K562 (cell line): ENCODE measurements around the gene C4orf46. TPM values are rescaled to one million over a fixed set of nuclear protein-coding genes. Genes with fewer than 3 reads are reported as not detected.
"Not testable (repeated sequence)": the region's sequence is repeated elsewhere in the genome, so short reads cannot be mapped to it uniquely, and the experiment has no call there.

Experiments
- ATF3 ChIP-seq, 2 experiments: fragments of 450-650 bp in 1 of 2; sonication (generic) in 1 of 2; formaldehyde crosslinking in 1 of 2; IDR thresholded peaks in 1 of 2; conservative IDR thresholded peaks in 1 of 2; 2 replicates each; pipeline versions ENCODE4 v1.6.1 to v1.8.1; 2016 to 2023; ENCODE audit warnings: mild to moderate bottlenecking in 2 of 2, moderate library complexity in 2 of 2, inconsistent platforms in 1 of 2, missing genetic modification reagents in 1 of 2
- ATF7 ChIP-seq: fragments of 450-650 bp; IDR thresholded peaks from 2 replicates; pipeline ENCODE4 v1.7.1; 2014; ENCODE audit warnings: mild to moderate bottlenecking, moderate library complexity
- DACH1 ChIP-seq: fragments of 450-650 bp; IDR thresholded peaks from 2 replicates; pipeline ENCODE4 v1.6.1; 2018; ENCODE audit not compliant: partially characterized antibody
- DPF2 ChIP-seq: fragments of 450-650 bp; IDR thresholded peaks from 2 replicates; pipeline ENCODE4 v1.6.1; 2016
- ELF1 ChIP-seq: fragments of 200-800 bp; sonication (Bioruptor generic); IDR thresholded peaks from 2 replicates; pipeline ENCODE4 v1.6.1; 2016; ENCODE audit warnings: missing genetic modification characterization, missing compliant biosample characterization
- EP300 ChIP-seq: IDR thresholded peaks from 2 replicates; pipeline ENCODE4 v1.6.1; 2012; ENCODE audit warnings: low read length, improper control_type of control experiment
- FOSL1 ChIP-seq: fragments of 200-800 bp; sonication (Bioruptor generic); conservative IDR thresholded peaks from 2 replicates; pipeline ENCODE4 v1.6.1; 2016; ENCODE audit warnings: missing genetic modification characterization, missing compliant biosample characterization
- KLF6 ChIP-seq: fragments of 250-450 bp; sonication (Bioruptor Pico); IDR thresholded peaks from 2 replicates; pipeline ENCODE4 v1.4.0; 2020; ENCODE audit warnings: mild to moderate bottlenecking, moderate library complexity, borderline replicate concordance
- MAFG ChIP-seq: fragments of 450-650 bp; conservative IDR thresholded peaks from 2 replicates; pipeline ENCODE4 v1.6.1; 2016; ENCODE audit warnings: missing genetic modification characterization, missing compliant biosample characterization
- MEIS2 ChIP-seq: fragments of 450-650 bp; IDR thresholded peaks from 2 replicates; pipeline ENCODE4 v1.6.1; 2014; ENCODE audit warnings: mild to moderate bottlenecking; ENCODE audit not compliant: partially characterized antibody
- RCOR1 ChIP-seq, 2 experiments: IDR thresholded peaks; 2 replicates each; pipeline ENCODE4 v1.6.1; 2012; ENCODE audit warnings: low read depth in 2 of 2, low read length in 2 of 2, borderline replicate concordance in 1 of 2, improper control_type of control experiment in 1 of 2
- SMAD4 ChIP-seq: fragments of 250-450 bp; sonication (Bioruptor Pico); conservative IDR thresholded peaks from 2 replicates; pipeline ENCODE4 v1.8.0; 2021; ENCODE audit warnings: inconsistent platforms, mild to moderate bottlenecking, moderate library complexity
- SMARCE1 ChIP-seq: fragments of 450-650 bp; IDR thresholded peaks from 2 replicates; pipeline ENCODE4 v1.7.1; 2016; ENCODE audit warnings: mild to moderate bottlenecking
- TCF3 ChIP-seq: sonication (generic); formaldehyde crosslinking; IDR thresholded peaks from 2 replicates; pipeline ENCODE4 v1.4.0; 2020; ENCODE audit warnings: mild to moderate bottlenecking, missing genetic modification reagents
- ZNF431 ChIP-seq: sonication (generic); formaldehyde crosslinking; IDR thresholded peaks from 2 replicates; pipeline ENCODE4 v1.8.0; 2022; ENCODE audit warnings: mild to moderate bottlenecking, missing genetic modification reagents
- polyA plus RNA-seq, 8 experiments: library from polyadenylated mRNA; depleted of rRNA in 4 of 8; stranded (reverse) in 5 of 8; unstranded in 3 of 8; fragments of >200 nt; fragmentation: Nextera tagmentation in 2 of 8; fragmentation: Illumina TruSeq in 1 of 8; extraction: Ambion mirVana in 2 of 8; extraction: Trizol in 1 of 8; gene quantifications; 2 replicates each; pipeline versions ENCODE4 v1.2.1 to v1.2.3, GENCODE V29; 2011 to 2014; ENCODE audit warnings: inconsistent platforms in 1 of 8, missing spikeins in 1 of 8
- total RNA-seq, 7 experiments: library from RNA; depleted of rRNA in 6 of 7; stranded (reverse); fragments of >200 nt in 6 of 7; fragmentation: Illumina TruSeq in 2 of 7; extraction: Trizol in 2 of 7; gene quantifications; 2 replicates each; pipeline versions ENCODE4 v1.2.1 to v1.2.3, GENCODE V29; 2011 to 2021; ENCODE audit warnings: low replicate concordance in 1 of 7
- TF ChIP-seq, protein P1 (sequence below), 2 experiments: IDR thresholded peaks in 1 of 2; conservative IDR thresholded peaks in 1 of 2; 2 replicates each; pipeline ENCODE4 v1.6.1; 2016; ENCODE audit warnings: low read depth in 2 of 2, mild to moderate bottlenecking in 1 of 2, missing compliant biosample characterization in 1 of 2, missing genetic modification characterization in 1 of 2, moderate library complexity in 1 of 2
- TF ChIP-seq, protein P2 (sequence below): fragments of 450-650 bp; IDR thresholded peaks from 2 replicates; pipeline ENCODE4 v1.6.1; 2018; ENCODE audit not compliant: partially characterized antibody

C4orf46 gene
- total and polyA plus RNA-seq, 9 of the 15 experiments (the other 6 are each of a cell fraction or from before 2014, with no cell fraction given): 9.7 to 24.4 (median 17.0) TPM

DNA sequence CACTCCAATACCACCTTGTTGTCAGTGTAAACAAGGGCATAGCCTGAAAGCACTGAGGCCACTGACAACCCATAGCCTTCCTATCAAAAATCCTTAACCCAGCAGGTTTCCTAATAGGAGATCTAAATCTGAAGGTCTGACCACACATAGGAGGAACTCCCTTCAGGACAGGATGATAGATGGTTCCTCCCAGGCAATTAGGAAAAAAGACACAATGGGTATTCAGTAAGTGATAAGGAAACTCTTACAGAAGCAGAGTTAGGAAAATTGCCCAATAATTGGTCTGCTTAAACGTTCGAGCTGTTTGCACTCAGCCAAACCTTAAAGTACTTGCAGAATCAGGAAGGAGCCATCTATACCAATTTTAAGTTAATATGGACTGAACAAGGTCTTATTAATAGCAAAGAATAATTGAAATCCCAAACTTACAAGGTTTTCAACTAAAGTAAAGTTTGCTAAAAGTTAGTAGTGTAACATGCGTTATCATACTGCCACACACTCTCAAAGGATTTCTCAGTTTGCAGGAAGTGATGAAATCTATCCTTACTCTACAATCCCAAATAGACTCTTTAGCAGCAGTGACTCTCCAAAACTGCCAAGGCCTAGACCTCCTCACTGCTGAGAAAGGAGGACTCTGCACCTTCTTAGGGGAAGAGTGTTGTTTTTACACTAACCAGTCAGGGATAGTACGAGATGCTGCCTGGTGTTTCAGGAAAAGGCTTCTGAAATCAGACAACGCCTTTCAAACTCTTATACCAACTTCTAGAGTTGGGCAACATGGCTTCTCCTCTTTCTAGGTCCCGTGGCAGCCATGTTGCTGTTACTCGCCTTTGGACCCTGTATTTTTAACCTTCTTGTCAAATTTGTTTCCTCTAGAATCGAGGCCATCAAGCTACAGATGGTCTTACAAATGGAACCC, 7.7 kb downstream of the C4orf46 start (continued):
- TF ChIP-seq, protein P1, sequence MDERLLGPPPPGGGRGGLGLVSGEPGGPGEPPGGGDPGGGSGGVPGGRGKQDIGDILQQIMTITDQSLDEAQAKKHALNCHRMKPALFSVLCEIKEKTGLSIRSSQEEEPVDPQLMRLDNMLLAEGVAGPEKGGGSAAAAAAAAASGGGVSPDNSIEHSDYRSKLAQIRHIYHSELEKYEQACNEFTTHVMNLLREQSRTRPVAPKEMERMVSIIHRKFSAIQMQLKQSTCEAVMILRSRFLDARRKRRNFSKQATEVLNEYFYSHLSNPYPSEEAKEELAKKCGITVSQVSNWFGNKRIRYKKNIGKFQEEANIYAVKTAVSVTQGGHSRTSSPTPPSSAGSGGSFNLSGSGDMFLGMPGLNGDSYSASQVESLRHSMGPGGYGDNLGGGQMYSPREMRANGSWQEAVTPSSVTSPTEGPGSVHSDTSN (CRISPR knock-in tag; IDR thresholded peaks at IDR 0.05; ENCODE audit: low read depth): peak; percentile 78
- TF ChIP-seq, protein P1 (tag; conservative IDR thresholded peaks at IDR 0.05; ENCODE audit: low read depth): peak; percentile 95
- peak; percentile 58 for TF ChIP-seq EP300
- peak; percentile 49; the same call in 1 of the 2 replicates for TF ChIP-seq FOSL1 (tag)
- peak; percentile 34; the same call in 1 of the 2 replicates for TF ChIP-seq ZNF431 (CRISPR knock-in tag)
- TF ChIP-seq ELF1 (tag): peak; percentile 26; the same call in 1 of the 2 replicates
- TF ChIP-seq KLF6 (CRISPR knock-in tag): peak; percentile 9; the same call in 1 of the 2 replicates
- peak in 1 of 2 experiments; percentile 82; a peak in 2 of 4 replicates for TF ChIP-seq RCOR1 (IDR thresholded peaks at IDR 0.05; ENCODE audit: borderline replicate concordance in 1 of 2, low read depth in 2 of 2, low read length in 2 of 2)
- TF ChIP-seq SMAD4 (CRISPR knock-in tag): peak; percentile 62; the same call in 1 of the 2 replicates
- peak; percentile 77 for TF ChIP-seq ATF3 (IDR thresholded peaks at IDR 0.05)
- not testable (repeated sequence) for TF ChIP-seq ATF3 (CRISPR knock-in tag; conservative IDR thresholded peaks at IDR 0.05)
- peak; percentile 70 for TF ChIP-seq TCF3 (CRISPR knock-in tag)
- peak; percentile 85 for TF ChIP-seq DPF2
- peak; percentile 71 for TF ChIP-seq SMARCE1
- peak; percentile 99 for TF ChIP-seq MEIS2
- peak; percentile 68 for TF ChIP-seq DACH1
- 0 out of 2 replicates have a peak, but pooled peaks have one; percentile 6 for TF ChIP-seq MAFG (tag)
- peak; percentile 47; the same call in 1 of the 2 replicates for TF ChIP-seq ATF7
- TF ChIP-seq, protein P2, sequence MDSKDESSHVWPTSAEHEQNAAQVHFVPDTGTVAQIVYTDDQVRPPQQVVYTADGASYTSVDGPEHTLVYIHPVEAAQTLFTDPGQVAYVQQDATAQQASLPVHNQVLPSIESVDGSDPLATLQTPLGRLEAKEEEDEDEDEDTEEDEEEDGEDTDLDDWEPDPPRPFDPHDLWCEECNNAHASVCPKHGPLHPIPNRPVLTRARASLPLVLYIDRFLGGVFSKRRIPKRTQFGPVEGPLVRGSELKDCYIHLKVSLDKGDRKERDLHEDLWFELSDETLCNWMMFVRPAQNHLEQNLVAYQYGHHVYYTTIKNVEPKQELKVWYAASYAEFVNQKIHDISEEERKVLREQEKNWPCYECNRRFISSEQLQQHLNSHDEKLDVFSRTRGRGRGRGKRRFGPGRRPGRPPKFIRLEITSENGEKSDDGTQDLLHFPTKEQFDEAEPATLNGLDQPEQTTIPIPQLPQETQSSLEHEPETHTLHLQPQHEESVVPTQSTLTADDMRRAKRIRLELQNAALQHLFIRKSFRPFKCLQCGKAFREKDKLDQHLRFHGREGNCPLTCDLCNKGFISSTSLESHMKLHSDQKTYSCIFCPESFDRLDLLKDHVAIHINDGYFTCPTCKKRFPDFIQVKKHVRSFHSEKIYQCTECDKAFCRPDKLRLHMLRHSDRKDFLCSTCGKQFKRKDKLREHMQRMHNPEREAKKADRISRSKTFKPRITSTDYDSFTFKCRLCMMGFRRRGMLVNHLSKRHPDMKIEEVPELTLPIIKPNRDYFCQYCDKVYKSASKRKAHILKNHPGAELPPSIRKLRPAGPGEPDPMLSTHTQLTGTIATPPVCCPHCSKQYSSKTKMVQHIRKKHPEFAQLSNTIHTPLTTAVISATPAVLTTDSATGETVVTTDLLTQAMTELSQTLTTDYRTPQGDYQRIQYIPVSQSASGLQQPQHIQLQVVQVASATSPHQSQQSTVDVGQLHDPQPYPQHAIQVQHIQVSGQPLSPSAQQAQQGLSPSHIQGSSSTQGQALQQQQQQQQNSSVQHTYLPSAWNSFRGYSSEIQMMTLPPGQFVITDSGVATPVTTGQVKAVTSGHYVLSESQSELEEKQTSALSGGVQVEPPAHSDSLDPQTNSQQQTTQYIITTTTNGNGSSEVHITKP: peak; percentile 80
